ENCODE data around the gene HNRNPK. TPM values are rescaled to one million over a fixed set of nuclear protein-coding genes. Genes with fewer than 3 reads are reported as not detected.

HNRNPK gene
- total and polyA plus RNA-seq, 2 donors (not counting 1 experiment from before 2014, with no cell fraction given): 475 to 558 TPM

DNA sequence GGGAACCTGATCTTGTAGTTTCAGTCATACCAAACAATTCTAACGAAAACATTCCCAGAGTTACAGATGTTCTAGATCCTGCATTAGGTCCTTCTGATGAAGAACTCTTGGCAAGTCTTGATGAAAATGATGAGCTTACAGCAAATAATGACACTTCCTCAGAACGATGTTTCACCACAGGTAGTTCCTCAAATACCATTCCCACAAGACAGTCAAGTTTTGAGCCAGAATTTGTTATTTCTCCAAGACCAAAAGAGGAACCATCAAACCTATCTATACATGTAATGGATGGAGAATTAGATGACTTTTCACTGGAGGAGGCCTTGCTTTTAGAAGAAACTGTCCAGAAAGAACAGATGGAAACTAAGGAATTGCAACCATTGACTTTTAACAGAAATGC lies 21.6 kb upstream of the HNRNPK start:
- Histone ChIP-seq H3K4me2 (ENCODE audit: extremely low read depth, insufficient read depth, low read length) (no peak overlapping the region), H3K9ac (ENCODE audit: insufficient read depth, low read length) (no peak overlapping the region), H2AFZ (ENCODE audit: low read length) (no peak overlapping the region), H3K4me3 (replicated peaks in 1 of 4; ENCODE audit: control extremely low read depth in 1 of 4, insufficient read depth in 1 of 4, low read depth in 3 of 4, low read length in 4 of 4) (no peak overlapping the region), H3K27ac (ENCODE audit: insufficient read depth, low read length) (no peak overlapping the region), H3K4me1 (ENCODE audit: control insufficient read depth, extremely low read depth, insufficient read depth, low read length) (no peaks in the 10 kb centered on the region), H3K9me3 (ENCODE audit: control insufficient read depth, insufficient read depth, low read depth, low read length) (no peaks in the 10 kb centered on the region), H3K36me3 (ENCODE audit: control insufficient read depth, insufficient read depth, low read length) (no peaks in the 10 kb centered on the region), H3K27me3 (ENCODE audit: control insufficient read depth, insufficient read depth, low read length) (no peaks in the 10 kb centered on the region), H4K20me1 (ENCODE audit: control insufficient read depth, extremely low read depth, insufficient read depth, low read length) (no peaks in the 10 kb centered on the region), H3K79me2 (ENCODE audit: control insufficient read depth, insufficient read depth, low read length) (no peaks in the 10 kb centered on the region)
- no peak for DNase-seq (ENCODE audit: low read depth in 2 of 2)
- TF ChIP-seq EZH2 (IDR thresholded peaks at IDR 0.05; ENCODE audit: low read length, missing control alignments): no peak
- TF ChIP-seq CTCF (conservative IDR thresholded peaks at IDR 0.05 in 1 of 2, IDR thresholded peaks at IDR 0.05 in 1 of 2; ENCODE audit: low read depth in 1 of 2, low read length in 2 of 2): no peak

- no peak overlapping the region for H3K9ac ChIP-seq (ENCODE audit: insufficient read depth, low read length)
- no peaks in the 10 kb centered on the region for H3K9me3 ChIP-seq (ENCODE audit: control insufficient read depth, insufficient read depth, low read depth, low read length)
- no peaks in the 10 kb centered on the region for H3K36me3 ChIP-seq (ENCODE audit: control insufficient read depth, insufficient read depth, low read length)
- no peak overlapping the region for H3K27ac ChIP-seq (ENCODE audit: insufficient read depth, low read length)
- no peak overlapping the region for H2AFZ ChIP-seq (ENCODE audit: low read length)
- H3K4me3 ChIP-seq (replicated peaks in 1 of 4; ENCODE audit: control extremely low read depth in 1 of 4, insufficient read depth in 1 of 4, low read depth in 3 of 4, low read length in 4 of 4): no peak overlapping the region
- no peaks in the 10 kb centered on the region for H3K27me3 ChIP-seq (ENCODE audit: control insufficient read depth, insufficient read depth, low read length)
- H3K4me2 ChIP-seq (ENCODE audit: extremely low read depth, insufficient read depth, low read length): no peak overlapping the region
- H4K20me1 ChIP-seq (ENCODE audit: control insufficient read depth, extremely low read depth, insufficient read depth, low read length): no peaks in the 10 kb centered on the region
- no peak for TF ChIP-seq CTCF (conservative IDR thresholded peaks at IDR 0.05 in 1 of 2, IDR thresholded peaks at IDR 0.05 in 1 of 2; ENCODE audit: low read depth in 1 of 2, low read length in 2 of 2)
- no peak for TF ChIP-seq EZH2 (IDR thresholded peaks at IDR 0.05; ENCODE audit: low read length, missing control alignments)
- H3K79me2 ChIP-seq (ENCODE audit: control insufficient read depth, insufficient read depth, low read length): peaks cover 2% of the 10 kb centered on the region
- peak; percentile 25 to 27 for DNase-seq (ENCODE audit: low read depth in 2 of 2)
- no peaks in the 10 kb centered on the region for H3K4me1 ChIP-seq (ENCODE audit: control insufficient read depth, extremely low read depth, insufficient read depth, low read length)
Measured at GRCh38 chr9:84000186-84000585, 20.2 kb upstream of the HNRNPK start.

DNA sequence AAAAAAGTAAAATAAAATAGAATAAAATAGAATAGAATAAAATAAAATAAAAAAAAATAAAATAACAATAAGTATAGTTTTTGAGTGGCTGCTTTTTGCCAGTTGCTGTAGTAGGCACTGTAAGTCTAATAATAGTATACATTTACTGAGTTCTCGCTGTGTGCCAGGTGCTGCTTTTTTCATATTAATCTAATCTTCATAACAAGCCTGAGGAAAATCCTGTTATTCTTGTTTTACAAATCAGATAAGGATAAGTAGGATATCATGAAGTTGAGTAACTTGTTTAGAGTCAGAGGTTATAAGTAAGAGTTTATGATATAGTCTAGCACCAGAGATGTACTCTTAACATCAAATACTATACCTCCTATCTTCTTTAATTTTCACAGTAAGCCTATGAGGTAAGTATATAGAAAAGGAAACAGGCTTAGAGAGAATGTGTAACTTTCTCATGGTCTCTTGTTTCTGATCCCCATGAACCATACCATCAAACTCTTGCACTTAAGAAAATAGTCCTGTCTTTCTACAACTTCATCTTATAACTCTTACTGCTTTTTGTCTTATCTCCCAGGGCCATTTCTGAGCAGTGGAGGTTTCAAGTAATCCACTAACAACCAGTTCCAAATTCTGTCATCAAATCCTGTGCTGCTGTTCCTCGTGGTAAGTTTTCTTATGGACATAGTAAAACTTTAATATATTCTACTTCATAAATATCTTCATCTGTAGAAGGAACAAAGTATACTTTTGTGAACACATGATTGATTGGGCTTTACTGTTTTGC lies 19.3 kb upstream of the HNRNPK start:
- no peaks in the 10 kb centered on the region for H3K36me3 ChIP-seq (ENCODE audit: control insufficient read depth, insufficient read depth, low read length)
- H3K9ac ChIP-seq (ENCODE audit: insufficient read depth, low read length): no peak overlapping the region
- no peaks in the 10 kb centered on the region for H3K4me1 ChIP-seq (ENCODE audit: control insufficient read depth, extremely low read depth, insufficient read depth, low read length)
- no peaks in the 10 kb centered on the region for H4K20me1 ChIP-seq (ENCODE audit: control insufficient read depth, extremely low read depth, insufficient read depth, low read length)
- H3K79me2 ChIP-seq (ENCODE audit: control insufficient read depth, insufficient read depth, low read length): peaks cover 5% of the 10 kb centered on the region
- H3K27me3 ChIP-seq (ENCODE audit: control insufficient read depth, insufficient read depth, low read length): no peaks in the 10 kb centered on the region
- H3K27ac ChIP-seq (ENCODE audit: insufficient read depth, low read length): no peak overlapping the region
- TF ChIP-seq EZH2 (IDR thresholded peaks at IDR 0.05; ENCODE audit: low read length, missing control alignments): no peak
- no peak for TF ChIP-seq CTCF (conservative IDR thresholded peaks at IDR 0.05 in 1 of 2, IDR thresholded peaks at IDR 0.05 in 1 of 2; ENCODE audit: low read depth in 1 of 2, low read length in 2 of 2)
- H3K4me3 ChIP-seq (replicated peaks in 1 of 4; ENCODE audit: control extremely low read depth in 1 of 4, insufficient read depth in 1 of 4, low read depth in 3 of 4, low read length in 4 of 4): no peak overlapping the region
- no peak overlapping the region for H2AFZ ChIP-seq (ENCODE audit: low read length)
- no peak for DNase-seq (ENCODE audit: low read depth in 2 of 2)
- H3K4me2 ChIP-seq (ENCODE audit: extremely low read depth, insufficient read depth, low read length): no peak overlapping the region
- no peaks in the 10 kb centered on the region for H3K9me3 ChIP-seq (ENCODE audit: control insufficient read depth, insufficient read depth, low read depth, low read length)
